Uterus (tissue), 2 donors: ENCODE results near the gene FUT6.

ENCODE experiments used
- POLR2A ChIP-seq, 2 donors: fragments of 450-650 bp; IDR thresholded peaks; one replicate each; pipeline ENCODE4 v1.6.1; 2016; ENCODE audit warnings: antibody characterized with exemption in 2 of 2, mild to moderate bottlenecking in 1 of 2, moderate library complexity in 1 of 2
- TF ChIP-seq, protein P1 (sequence below), 4 experiments: fragments of 200-600 bp in 2 of 4; fragments of 450-650 bp in 2 of 4; sonication (generic) in 2 of 4; IDR thresholded peaks; one replicate each; pipeline ENCODE4 v1.5.1; 2016 to 2019; ENCODE audit warnings: antibody characterized with exemption in 4 of 4, mild to moderate bottlenecking in 2 of 4, moderate library complexity in 1 of 4

DNA sequence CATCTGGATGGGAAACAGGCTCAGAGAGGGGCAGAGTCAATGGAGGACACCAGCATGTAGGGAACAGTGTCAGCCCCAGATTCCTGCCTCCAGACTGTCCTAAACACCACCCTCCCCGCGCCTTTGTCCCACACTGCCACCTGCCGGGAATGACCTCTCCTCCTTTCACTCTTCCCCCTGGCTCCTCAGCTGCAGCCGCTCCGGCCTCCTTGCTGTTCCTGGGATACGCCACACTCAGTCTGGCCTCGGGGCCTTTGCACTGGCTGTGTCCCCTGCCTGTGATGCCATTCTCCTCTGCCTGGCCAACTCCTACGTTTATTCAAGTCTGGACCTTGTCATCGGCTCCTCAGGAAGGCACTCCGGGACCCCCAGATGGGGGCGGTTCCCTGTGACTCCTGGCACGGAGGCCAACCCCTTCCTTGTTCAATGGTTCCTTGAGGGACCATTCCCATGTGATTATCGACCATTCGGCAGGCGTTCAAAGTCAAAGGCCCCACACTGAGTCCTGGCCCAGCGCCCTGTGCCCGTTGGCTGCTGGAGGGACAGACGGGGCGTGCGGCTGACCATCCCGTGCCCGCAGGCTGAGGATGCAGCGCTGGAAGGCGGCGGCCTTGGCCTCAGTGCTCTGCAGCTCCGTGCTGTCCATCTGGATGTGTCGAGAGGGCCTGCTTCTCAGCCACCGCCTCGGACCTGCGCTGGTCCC is 15.8 kb downstream of the FUT6 start:
- TF ChIP-seq, protein P1, sequence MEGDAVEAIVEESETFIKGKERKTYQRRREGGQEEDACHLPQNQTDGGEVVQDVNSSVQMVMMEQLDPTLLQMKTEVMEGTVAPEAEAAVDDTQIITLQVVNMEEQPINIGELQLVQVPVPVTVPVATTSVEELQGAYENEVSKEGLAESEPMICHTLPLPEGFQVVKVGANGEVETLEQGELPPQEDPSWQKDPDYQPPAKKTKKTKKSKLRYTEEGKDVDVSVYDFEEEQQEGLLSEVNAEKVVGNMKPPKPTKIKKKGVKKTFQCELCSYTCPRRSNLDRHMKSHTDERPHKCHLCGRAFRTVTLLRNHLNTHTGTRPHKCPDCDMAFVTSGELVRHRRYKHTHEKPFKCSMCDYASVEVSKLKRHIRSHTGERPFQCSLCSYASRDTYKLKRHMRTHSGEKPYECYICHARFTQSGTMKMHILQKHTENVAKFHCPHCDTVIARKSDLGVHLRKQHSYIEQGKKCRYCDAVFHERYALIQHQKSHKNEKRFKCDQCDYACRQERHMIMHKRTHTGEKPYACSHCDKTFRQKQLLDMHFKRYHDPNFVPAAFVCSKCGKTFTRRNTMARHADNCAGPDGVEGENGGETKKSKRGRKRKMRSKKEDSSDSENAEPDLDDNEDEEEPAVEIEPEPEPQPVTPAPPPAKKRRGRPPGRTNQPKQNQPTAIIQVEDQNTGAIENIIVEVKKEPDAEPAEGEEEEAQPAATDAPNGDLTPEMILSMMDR (IDR thresholded peaks at IDR 0.05) = no peak
- TF ChIP-seq POLR2A (IDR thresholded peaks at IDR 0.05) = no peak
